OCI-LY1 (cell line): ENCODE data around the gene ACKR2.

Experiments
- H2AFZ ChIP-seq: fragments of 200-600 bp; sonication (generic), shearing (Covaris generic); 2 replicates; pipeline ENCODE4 v1.6.0; 2014; ENCODE audit warnings: antibody characterized with exemption, mild to moderate bottlenecking, low read length
- H3F3A ChIP-seq: fragments of 200-600 bp; sonication (generic), shearing (Covaris generic); 2 replicates; pipeline ENCODE4 v1.6.0; 2014; ENCODE audit warnings: mild to moderate bottlenecking, antibody characterized with exemption, low read length, moderate library complexity; ENCODE audit not compliant: insufficient read depth
- H3K27ac ChIP-seq: fragments of 200-600 bp; sonication (generic); 2 replicates; pipeline ENCODE4 v1.5.1; 2014; ENCODE audit warnings: low read length, mixed run types, mild to moderate bottlenecking, low read depth; ENCODE audit not compliant: poor library complexity, severe bottlenecking
- H3K27me3 ChIP-seq: fragments of 200-600 bp; sonication (generic); 2 replicates; pipeline ENCODE4 v1.6.0; 2014; ENCODE audit warnings: antibody characterized with exemption, mild to moderate bottlenecking, low read length, moderate library complexity; ENCODE audit not compliant: insufficient read depth
- H3K36me3 ChIP-seq: fragments of 200-600 bp; sonication (generic); 2 replicates; pipeline ENCODE4 v1.6.1; 2014; ENCODE audit warnings: mild to moderate bottlenecking, antibody characterized with exemption, low read length, moderate library complexity, mixed read lengths; ENCODE audit not compliant: insufficient read depth
- H3K4me1 ChIP-seq: fragments of 200-600 bp; sonication (generic); 2 replicates; pipeline ENCODE4 v1.5.1; 2014; ENCODE audit warnings: mild to moderate bottlenecking, low read length, moderate library complexity; ENCODE audit not compliant: insufficient read depth, severe bottlenecking
- H3K4me2 ChIP-seq: fragments of 200-600 bp; sonication (generic), shearing (Covaris generic); 2 replicates; pipeline ENCODE4 v1.6.1; 2014; ENCODE audit warnings: low read length
- H3K4me3 ChIP-seq: fragments of 200-600 bp; sonication (generic); 2 replicates; pipeline ENCODE4 v1.5.1; 2014; ENCODE audit warnings: low read length, low read depth, mild to moderate bottlenecking, mixed read lengths; ENCODE audit not compliant: poor library complexity, severe bottlenecking
- H3K79me2 ChIP-seq: fragments of 200-600 bp; shearing (Covaris generic); 2 replicates; pipeline ENCODE4 v1.6.1; 2016; ENCODE audit warnings: mixed run types, low read length, mixed read lengths; ENCODE audit not compliant: insufficient read depth
- H3K9ac ChIP-seq: fragments of 200-600 bp; sonication (generic), shearing (Covaris generic); 2 replicates; pipeline ENCODE4 v1.6.1; 2014; ENCODE audit warnings: mild to moderate bottlenecking, low read length, mixed read lengths
- H3K9me2 ChIP-seq: fragments of 200-600 bp; sonication (generic), shearing (Covaris generic); 2 replicates; pipeline ENCODE4 v1.6.1; 2014; ENCODE audit warnings: low read depth, mild to moderate bottlenecking, low read length, mixed read lengths
- H3K9me3 ChIP-seq: fragments of 200-600 bp; shearing (Covaris generic); 2 replicates; pipeline ENCODE4 v1.6.1; 2014; ENCODE audit warnings: low read length, mixed read lengths
- H4K20me1 ChIP-seq: fragments of 200-600 bp; sonication (generic), shearing (Covaris generic); 2 replicates; pipeline ENCODE4 v1.6.0; 2016; ENCODE audit warnings: mild to moderate bottlenecking, low read length; ENCODE audit not compliant: insufficient read depth
- CTCF ChIP-seq: fragments of 200-600 bp; sonication (generic), shearing (Covaris generic); IDR thresholded peaks from 2 replicates; pipeline ENCODE4 v1.5.1; 2017; ENCODE audit warnings: mild to moderate bottlenecking, antibody characterized with exemption, low read length, moderate library complexity, mixed read lengths
- EZH2 ChIP-seq: fragments of 200-600 bp; sonication (generic), shearing (Covaris generic); IDR thresholded peaks from 2 replicates; pipeline ENCODE4 v1.8.0; 2017; ENCODE audit warnings: borderline replicate concordance, mixed run types, mild to moderate bottlenecking, antibody characterized with exemption, low read length, moderate library complexity, mixed read lengths

ACKR2 gene

GRCh38 chr3:42786212-42786611 lies 23.0 kb upstream of the ACKR2 start:
- Histone ChIP-seq H3K4me1 (no peaks in the 10 kb centered on the region), H3K79me2 (peaks cover 10% of the 10 kb centered on the region; the same call in 1 of the 2 replicates), H3F3A (peaks cover 2% of the 10 kb centered on the region; the same call in 1 of the 2 replicates), H2AFZ (no peak overlapping the region), H3K4me2 (no peak overlapping the region), H3K36me3 (peaks cover 54% of the 10 kb centered on the region), H3K4me3 (no peak overlapping the region), H3K9me3 (no peaks in the 10 kb centered on the region), H3K27ac (no peak overlapping the region), H3K9me2 (no peaks in the 10 kb centered on the region), H3K9ac (no peak overlapping the region), H4K20me1 (no peaks in the 10 kb centered on the region), H3K27me3 (no peaks in the 10 kb centered on the region)
- TF ChIP-seq CTCF: no peak
- no peak for TF ChIP-seq EZH2

GRCh38 chr3:42786631-42787030 lies 22.6 kb upstream of the ACKR2 start:
- no peak for TF ChIP-seq CTCF
- TF ChIP-seq EZH2: no peak
- H3K27me3 ChIP-seq: no peaks in the 10 kb centered on the region
- H3K9ac ChIP-seq: no peak overlapping the region
- no peaks in the 10 kb centered on the region for H4K20me1 ChIP-seq
- peaks cover 14% of the 10 kb centered on the region; the same call in 1 of the 2 replicates for H3K79me2 ChIP-seq
- H3K4me2 ChIP-seq: no peak overlapping the region
- no peak overlapping the region for H3K4me3 ChIP-seq
- H2AFZ ChIP-seq: no peak overlapping the region
- H3K4me1 ChIP-seq: no peaks in the 10 kb centered on the region
- H3K36me3 ChIP-seq: peaks cover 58% of the 10 kb centered on the region
- no peaks in the 10 kb centered on the region for H3K9me3 ChIP-seq
- H3K9me2 ChIP-seq: no peaks in the 10 kb centered on the region
- peaks cover 2% of the 10 kb centered on the region; the same call in 1 of the 2 replicates for H3F3A ChIP-seq
- H3K27ac ChIP-seq: no peak overlapping the region

- Histone ChIP-seq H3K4me1 (no peaks in the 10 kb centered on the region), H3K4me2 (no peak overlapping the region), H3K27ac (no peak overlapping the region), H3K9me2 (no peaks in the 10 kb centered on the region), H3K36me3 (peaks cover 49% of the 10 kb centered on the region), H3K4me3 (no peak overlapping the region), H3K79me2 (peaks cover 19% of the 10 kb centered on the region; the same call in 1 of the 2 replicates), H4K20me1 (no peaks in the 10 kb centered on the region), H3K27me3 (no peaks in the 10 kb centered on the region), H2AFZ (no peak overlapping the region), H3F3A (peaks cover 2% of the 10 kb centered on the region; the same call in 1 of the 2 replicates), H3K9me3 (no peaks in the 10 kb centered on the region), H3K9ac (no peak overlapping the region)
- TF ChIP-seq CTCF: no peak
- no peak for TF ChIP-seq EZH2
Measured at GRCh38 chr3:42790714-42791229, 18.5 kb upstream of the ACKR2 start.
